ENCODE measurements around the gene EHBP1. TPM values are rescaled to one million over a fixed set of nuclear protein-coding genes. Genes with fewer than 3 reads are reported as not detected.

EHBP1 gene
- total RNA-seq, 4 donors from 2014 or later, result 195 to 367 (median 212) TPM

- TF ChIP-seq POLR2A (IDR thresholded peaks at IDR 0.05) (no peak), CTCF (IDR thresholded peaks at IDR 0.05) (no peak), EP300 (IDR thresholded peaks at IDR 0.05) (no peak)
- peaks cover 0 to 5% (median 0%) of the 10 kb centered on the region in 4 donors for H3K4me1 ChIP-seq
- no peak overlapping the region for H3K27ac ChIP-seq
- DNase-seq (ENCODE audit: low spot score in 2 of 2), result no peak
- peaks cover 0 to under 1% of the 10 kb centered on the region in 2 donors for H3K27me3 ChIP-seq
- no peaks in the 10 kb centered on the region for H3K9me3 ChIP-seq
- WGBS, 2 donors, result 88 to 92% methylated on average over 1 of the region's 1 CpG
- no peak overlapping the region for H3K4me3 ChIP-seq
- H3K36me3 ChIP-seq, result peaks cover 0 to 42% (median 0%) of the 10 kb centered on the region in 3 donors
Measured at GRCh38 chr2:63040586-63040985, 335.1 kb downstream of the EHBP1 start.

- H3K9me3 ChIP-seq, result no peaks in the 10 kb centered on the region
- no peak overlapping the region for H3K27ac ChIP-seq
- 97 to 100% methylated on average over 1 of the region's 1 CpG for WGBS, 2 donors
- TF ChIP-seq CTCF (IDR thresholded peaks at IDR 0.05) (no peak), POLR2A (IDR thresholded peaks at IDR 0.05) (no peak), EP300 (IDR thresholded peaks at IDR 0.05) (no peak)
- H3K27me3 ChIP-seq, result peaks cover 0 to 9% of the 10 kb centered on the region in 2 donors
- no peaks in the 10 kb centered on the region for H3K4me1 ChIP-seq
- peaks cover 0 to 52% (median 0%) of the 10 kb centered on the region in 3 donors for H3K36me3 ChIP-seq
- DNase-seq (ENCODE audit: low spot score in 2 of 2), result no peak
- no peak overlapping the region for H3K4me3 ChIP-seq
Measured at GRCh38 chr2:63041592-63041991, 336.1 kb downstream of the EHBP1 start.

GRCh38 chr2:63044362-63045327 is 339.1 kb downstream of the EHBP1 start:
- Histone ChIP-seq H3K36me3 (peaks cover 0 to 57% (median 0%) of the 10 kb centered on the region in 3 donors), H3K9me3 (peaks cover 0 to 2% (median 0%) of the 10 kb centered on the region in 4 donors), H3K4me1 (peaks cover 0 to 25% (median 17%) of the 10 kb centered on the region in 4 donors), H3K27me3 (peaks cover 0 to 39% of the 10 kb centered on the region in 2 donors), H3K27ac (no peak overlapping the region), H3K4me3 (no peak overlapping the region)
- WGBS, 2 donors, result 87 to 91% methylated on average over 36 of the region's 36 CpGs
- TF ChIP-seq CTCF (IDR thresholded peaks at IDR 0.05) (no peak), POLR2A (IDR thresholded peaks at IDR 0.05) (no peak), EP300 (IDR thresholded peaks at IDR 0.05) (no peak)
- no peak for DNase-seq (ENCODE audit: low spot score in 2 of 2)

GRCh38 chr2:63046552-63046951 is 341.0 kb downstream of the EHBP1 start:
- no peak for DNase-seq (ENCODE audit: low spot score in 2 of 2)
- Histone ChIP-seq H3K9me3 (peaks cover 0 to 2% (median 0%) of the 10 kb centered on the region in 4 donors), H3K4me1 (peaks cover 0 to 44% (median 35%) of the 10 kb centered on the region in 4 donors), H3K36me3 (peaks cover 0 to 43% (median 0%) of the 10 kb centered on the region in 3 donors), H3K4me3 (no peak overlapping the region), H3K27ac (no peak overlapping the region), H3K27me3 (peaks cover 0 to 56% of the 10 kb centered on the region in 2 donors)
- WGBS, 2 donors, result 97 to 98% methylated on average over 7 of the region's 7 CpGs
- no peak for TF ChIP-seq POLR2A (IDR thresholded peaks at IDR 0.05)
- TF ChIP-seq EP300 (IDR thresholded peaks at IDR 0.05), result no peak
- TF ChIP-seq CTCF (IDR thresholded peaks at IDR 0.05), result no peak

- H3K9me3 ChIP-seq, result peaks cover 0 to 6% (median 0%) of the 10 kb centered on the region in 4 donors
- peaks cover 0 to 41% (median 0%) of the 10 kb centered on the region in 3 donors for H3K36me3 ChIP-seq
- peaks cover 0 to 45% (median 35%) of the 10 kb centered on the region in 4 donors for H3K4me1 ChIP-seq
- peaks cover 0 to 59% of the 10 kb centered on the region in 2 donors for H3K27me3 ChIP-seq
- H3K27ac ChIP-seq, result no peak overlapping the region
- DNase-seq (ENCODE audit: low spot score in 2 of 2), result no peak
- TF ChIP-seq CTCF (IDR thresholded peaks at IDR 0.05) (no peak), EP300 (IDR thresholded peaks at IDR 0.05) (no peak), POLR2A (IDR thresholded peaks at IDR 0.05) (no peak)
- WGBS, 2 donors, result 73 to 81% methylated on average over 8 of the region's 8 CpGs
- no peak overlapping the region for H3K4me3 ChIP-seq
Measured at GRCh38 chr2:63046961-63047320, 341.4 kb downstream of the EHBP1 start.
